Smooth muscle cell (in vitro differentiated cells): ENCODE data around the gene PICALM. TPM values are rescaled to one million over a fixed set of nuclear protein-coding genes. Genes with fewer than 3 reads are reported as not detected.
A peak's percentile ranks its signal among the peaks of the same experiment; 100 is the strongest.

ENCODE experiments used
- DNase-seq: peaks from one replicate; lab custom pipeline; 2025; ENCODE audit not compliant: unreplicated experiment; lab: John Stamatoyannopoulos, UW
- H2AFZ ChIP-seq: fragments of 200-600 bp; sonication (generic); 2 replicates; pipeline ENCODE4 v1.6.0; 2016; ENCODE audit warnings: antibody characterized with exemption, low read depth, mild to moderate bottlenecking
- H3F3A ChIP-seq: fragments of 200-600 bp; sonication (generic); 2 replicates; pipeline ENCODE4 v1.6.0; 2017; ENCODE audit warnings: antibody characterized with exemption, low read depth
- H3K27ac ChIP-seq: fragments of 200-600 bp; sonication (generic); 2 replicates; pipeline ENCODE4 v1.5.1; 2016; ENCODE audit warnings: low read depth, mild to moderate bottlenecking
- H3K27me3 ChIP-seq: fragments of 200-600 bp; sonication (generic); 2 replicates; pipeline ENCODE4 v1.6.1; 2016; ENCODE audit warnings: low read depth, mild to moderate bottlenecking
- H3K36me3 ChIP-seq: fragments of 200-600 bp; sonication (generic); 2 replicates; pipeline ENCODE4 v1.5.1; 2016; ENCODE audit warnings: low read depth
- H3K4me1 ChIP-seq: fragments of 200-600 bp; sonication (generic); 2 replicates; pipeline ENCODE4 v1.5.1; 2016; ENCODE audit warnings: low read depth
- H3K4me2 ChIP-seq: fragments of 200-600 bp; sonication (generic); 2 replicates; pipeline ENCODE4 v1.6.0; 2016; ENCODE audit warnings: mild to moderate bottlenecking
- H3K4me3 ChIP-seq: fragments of 200-600 bp; sonication (generic); 2 replicates; pipeline ENCODE4 v1.5.1; 2016; ENCODE audit warnings: mild to moderate bottlenecking
- H3K79me2 ChIP-seq: fragments of 200-600 bp; sonication (generic); 2 replicates; pipeline ENCODE4 v1.6.0; 2016; ENCODE audit warnings: low read depth, mild to moderate bottlenecking
- H3K9ac ChIP-seq: fragments of 200-600 bp; sonication (generic); 2 replicates; pipeline ENCODE4 v1.6.0; 2016; ENCODE audit warnings: low read depth
- H3K9me3 ChIP-seq: fragments of 200-600 bp; sonication (generic); replicated peaks from 2 replicates; pipeline ENCODE4 v1.5.1; 2016; ENCODE audit warnings: low read depth
- H4K20me1 ChIP-seq: fragments of 200-600 bp; sonication (generic); 2 replicates; pipeline ENCODE4 v1.6.0; 2016; ENCODE audit warnings: low read depth
- WGBS: methylation state at CpG from one replicate; pipeline ENCODE4 v1.1.7; 2016; ENCODE audit warnings: low lambda C conversion rate; 5-methylcytosine and 5-hydroxymethylcytosine counted together
- polyA plus RNA-seq: library from polyadenylated mRNA; unstranded; fragments of >200 nt; fragmentation: Nextera tagmentation; extraction: Ambion mirVana; gene quantifications from 2 replicates; pipeline ENCODE4 v1.2.1, GENCODE V29; 2016
- total RNA-seq: library from RNA; depleted of rRNA; stranded (reverse); fragments of >200 nt; gene quantifications from 2 replicates; pipeline ENCODE4 v1.2.3, GENCODE V29; 2014
- TF ChIP-seq, protein P1 (sequence below): fragments of 200-600 bp; sonication (generic); IDR thresholded peaks from 2 replicates; pipeline ENCODE4 v1.5.1; 2017; ENCODE audit warnings: borderline replicate concordance, mild to moderate bottlenecking, antibody characterized with exemption; ENCODE audit not compliant: insufficient read depth, poor library complexity, severe bottlenecking

Gene PICALM, protein sequence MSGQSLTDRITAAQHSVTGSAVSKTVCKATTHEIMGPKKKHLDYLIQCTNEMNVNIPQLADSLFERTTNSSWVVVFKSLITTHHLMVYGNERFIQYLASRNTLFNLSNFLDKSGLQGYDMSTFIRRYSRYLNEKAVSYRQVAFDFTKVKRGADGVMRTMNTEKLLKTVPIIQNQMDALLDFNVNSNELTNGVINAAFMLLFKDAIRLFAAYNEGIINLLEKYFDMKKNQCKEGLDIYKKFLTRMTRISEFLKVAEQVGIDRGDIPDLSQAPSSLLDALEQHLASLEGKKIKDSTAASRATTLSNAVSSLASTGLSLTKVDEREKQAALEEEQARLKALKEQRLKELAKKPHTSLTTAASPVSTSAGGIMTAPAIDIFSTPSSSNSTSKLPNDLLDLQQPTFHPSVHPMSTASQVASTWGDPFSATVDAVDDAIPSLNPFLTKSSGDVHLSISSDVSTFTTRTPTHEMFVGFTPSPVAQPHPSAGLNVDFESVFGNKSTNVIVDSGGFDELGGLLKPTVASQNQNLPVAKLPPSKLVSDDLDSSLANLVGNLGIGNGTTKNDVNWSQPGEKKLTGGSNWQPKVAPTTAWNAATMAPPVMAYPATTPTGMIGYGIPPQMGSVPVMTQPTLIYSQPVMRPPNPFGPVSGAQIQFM
- total RNA-seq (420 and 421 TPM in 2 replicates), polyA plus RNA-seq (72.9 and 75.4 TPM in 2 replicates)

DNA sequence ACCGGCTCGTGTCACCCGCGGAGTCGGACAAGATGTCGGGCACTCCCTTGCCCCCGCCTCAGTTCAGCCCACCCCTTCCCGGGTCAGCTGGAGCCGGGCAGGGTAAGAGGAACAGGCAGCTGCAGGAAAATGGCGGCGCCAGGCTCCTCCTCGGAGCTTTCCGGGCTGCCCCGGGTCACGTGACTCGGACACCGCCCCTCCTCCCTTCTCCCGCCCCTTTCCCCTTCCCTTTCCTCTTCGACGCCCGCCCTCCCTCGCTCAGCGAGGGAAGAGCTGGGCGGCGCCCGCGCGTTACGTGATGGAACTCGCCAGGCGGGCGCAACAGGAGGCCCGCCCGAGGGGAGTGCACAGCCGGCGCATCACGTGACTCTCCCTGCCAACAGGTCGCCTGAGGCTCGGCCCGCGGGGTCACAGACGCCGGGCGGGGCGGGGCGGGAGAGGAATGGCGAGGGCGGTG lies at the start of gene PICALM:
Gene PICALM (minus strand): TSS at position 134 of the 457 bp plus-strand sequence. CDS start 304 bp downstream, outside the sequence.
- H3K4me3 ChIP-seq: peak within 1 kb of the TSS; percentile 79
- WGBS: under 1% methylated on average over 19 of the region's 48 CpGs
- TF ChIP-seq, protein P1, sequence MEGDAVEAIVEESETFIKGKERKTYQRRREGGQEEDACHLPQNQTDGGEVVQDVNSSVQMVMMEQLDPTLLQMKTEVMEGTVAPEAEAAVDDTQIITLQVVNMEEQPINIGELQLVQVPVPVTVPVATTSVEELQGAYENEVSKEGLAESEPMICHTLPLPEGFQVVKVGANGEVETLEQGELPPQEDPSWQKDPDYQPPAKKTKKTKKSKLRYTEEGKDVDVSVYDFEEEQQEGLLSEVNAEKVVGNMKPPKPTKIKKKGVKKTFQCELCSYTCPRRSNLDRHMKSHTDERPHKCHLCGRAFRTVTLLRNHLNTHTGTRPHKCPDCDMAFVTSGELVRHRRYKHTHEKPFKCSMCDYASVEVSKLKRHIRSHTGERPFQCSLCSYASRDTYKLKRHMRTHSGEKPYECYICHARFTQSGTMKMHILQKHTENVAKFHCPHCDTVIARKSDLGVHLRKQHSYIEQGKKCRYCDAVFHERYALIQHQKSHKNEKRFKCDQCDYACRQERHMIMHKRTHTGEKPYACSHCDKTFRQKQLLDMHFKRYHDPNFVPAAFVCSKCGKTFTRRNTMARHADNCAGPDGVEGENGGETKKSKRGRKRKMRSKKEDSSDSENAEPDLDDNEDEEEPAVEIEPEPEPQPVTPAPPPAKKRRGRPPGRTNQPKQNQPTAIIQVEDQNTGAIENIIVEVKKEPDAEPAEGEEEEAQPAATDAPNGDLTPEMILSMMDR: no peak
- H3K9ac ChIP-seq: peak within 1 kb of the TSS; percentile 96
- H2AFZ ChIP-seq: peak within 1 kb of the TSS; percentile 71
- DNase-seq: peak; percentile 90
- H3K27me3 ChIP-seq: no peaks in the 10 kb centered on the region
- no peaks in the 10 kb centered on the region for H3K9me3 ChIP-seq
- H3K36me3 ChIP-seq: no peaks in the 10 kb centered on the region
- peaks cover 11% of the 10 kb centered on the region for H3F3A ChIP-seq
- peaks cover 34% of the 10 kb centered on the region for H3K4me1 ChIP-seq
- peak within 1 kb of the TSS; percentile 100 for H3K27ac ChIP-seq
- H3K79me2 ChIP-seq: peaks cover 49% of the 10 kb centered on the region
- H4K20me1 ChIP-seq: peaks cover 46% of the 10 kb centered on the region
- peak within 1 kb of the TSS; percentile 86 for H3K4me2 ChIP-seq

DNA sequence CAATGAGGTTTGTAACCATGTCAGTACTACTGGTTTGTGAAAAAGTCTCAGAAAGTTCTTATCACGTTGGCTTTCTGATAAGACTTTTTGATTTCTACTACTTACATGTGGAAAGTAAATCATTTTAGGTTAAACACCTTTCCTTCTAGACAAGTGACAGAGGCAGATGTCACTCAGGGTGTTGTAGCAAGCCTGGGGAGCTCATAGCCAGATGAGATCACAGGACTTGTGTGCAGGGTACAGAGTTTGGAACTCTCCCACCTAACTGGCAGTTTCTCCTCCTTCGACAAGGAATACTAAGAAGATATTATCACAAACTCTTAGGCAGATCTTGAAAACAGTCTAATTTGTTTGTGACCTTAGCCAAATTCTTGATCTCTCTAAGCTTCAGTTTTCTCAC lies 49.4 kb upstream of the PICALM start:
- Histone ChIP-seq H2AFZ (no peak overlapping the region), H3K9me3 (no peaks in the 10 kb centered on the region), H3K27ac (no peak overlapping the region), H3F3A (no peaks in the 10 kb centered on the region), H3K36me3 (no peaks in the 10 kb centered on the region), H3K27me3 (no peaks in the 10 kb centered on the region), H3K9ac (no peak overlapping the region), H3K4me2 (no peak overlapping the region), H3K4me3 (no peak overlapping the region), H4K20me1 (no peaks in the 10 kb centered on the region), H3K79me2 (no peaks in the 10 kb centered on the region), H3K4me1 (peaks cover 6% of the 10 kb centered on the region)
- no peak for DNase-seq
- 90% methylated on average over 2 of the region's 2 CpGs for WGBS
- TF ChIP-seq, protein P1: no peak

DNA sequence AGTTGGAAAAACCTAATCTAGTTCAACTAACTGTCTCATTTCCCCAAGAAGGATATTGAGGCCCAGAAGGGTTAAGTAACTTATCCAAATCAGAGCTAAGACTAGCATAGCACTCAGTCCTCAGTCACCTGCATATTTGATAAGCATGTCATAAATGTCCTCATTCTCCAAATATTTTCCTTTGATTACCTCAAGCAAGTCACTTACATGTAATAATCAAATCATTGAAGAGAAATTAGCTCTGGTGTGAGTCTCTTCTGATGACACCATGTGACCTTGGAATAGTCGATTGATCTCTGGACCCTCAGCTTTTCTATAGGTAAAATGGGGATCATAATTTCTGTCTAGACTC lies 48.8 kb upstream of the PICALM start:
- H3K9ac ChIP-seq: no peak overlapping the region
- no peak overlapping the region for H3K4me3 ChIP-seq
- TF ChIP-seq, protein P1: no peak
- H3K4me2 ChIP-seq: no peak overlapping the region
- H3K27ac ChIP-seq: no peak overlapping the region
- H4K20me1 ChIP-seq: no peaks in the 10 kb centered on the region
- no peaks in the 10 kb centered on the region for H3K36me3 ChIP-seq
- no peak overlapping the region for H2AFZ ChIP-seq
- no peaks in the 10 kb centered on the region for H3K9me3 ChIP-seq
- no peaks in the 10 kb centered on the region for H3K79me2 ChIP-seq
- no peaks in the 10 kb centered on the region for H3F3A ChIP-seq
- WGBS: 91% methylated on average over 1 of the region's 1 CpG
- no peak for DNase-seq
- H3K4me1 ChIP-seq: peaks cover 6% of the 10 kb centered on the region
- H3K27me3 ChIP-seq: no peaks in the 10 kb centered on the region
